ENCODE data around the gene RHOXF1.

DNA sequence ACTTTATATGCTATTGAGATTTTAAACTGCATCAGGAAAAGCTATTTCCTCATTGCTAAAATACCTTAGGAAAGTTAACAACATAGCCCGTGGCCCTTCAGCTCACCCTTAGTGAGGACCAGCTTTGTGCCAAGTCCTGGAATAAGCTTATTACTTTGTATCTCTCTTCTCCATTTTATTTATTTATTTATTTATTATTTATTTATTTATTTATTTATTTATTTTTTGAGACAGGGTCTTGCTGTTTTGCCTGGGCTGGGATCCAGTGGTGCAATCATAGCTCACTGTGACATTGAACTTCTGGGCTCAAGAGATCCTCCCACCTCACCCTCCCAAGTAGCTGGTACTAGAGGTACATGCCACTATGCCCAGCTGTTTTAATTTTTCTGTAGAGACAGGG lies 6.3 kb downstream of the RHOXF1 start:
- TF ChIP-seq, protein P1, sequence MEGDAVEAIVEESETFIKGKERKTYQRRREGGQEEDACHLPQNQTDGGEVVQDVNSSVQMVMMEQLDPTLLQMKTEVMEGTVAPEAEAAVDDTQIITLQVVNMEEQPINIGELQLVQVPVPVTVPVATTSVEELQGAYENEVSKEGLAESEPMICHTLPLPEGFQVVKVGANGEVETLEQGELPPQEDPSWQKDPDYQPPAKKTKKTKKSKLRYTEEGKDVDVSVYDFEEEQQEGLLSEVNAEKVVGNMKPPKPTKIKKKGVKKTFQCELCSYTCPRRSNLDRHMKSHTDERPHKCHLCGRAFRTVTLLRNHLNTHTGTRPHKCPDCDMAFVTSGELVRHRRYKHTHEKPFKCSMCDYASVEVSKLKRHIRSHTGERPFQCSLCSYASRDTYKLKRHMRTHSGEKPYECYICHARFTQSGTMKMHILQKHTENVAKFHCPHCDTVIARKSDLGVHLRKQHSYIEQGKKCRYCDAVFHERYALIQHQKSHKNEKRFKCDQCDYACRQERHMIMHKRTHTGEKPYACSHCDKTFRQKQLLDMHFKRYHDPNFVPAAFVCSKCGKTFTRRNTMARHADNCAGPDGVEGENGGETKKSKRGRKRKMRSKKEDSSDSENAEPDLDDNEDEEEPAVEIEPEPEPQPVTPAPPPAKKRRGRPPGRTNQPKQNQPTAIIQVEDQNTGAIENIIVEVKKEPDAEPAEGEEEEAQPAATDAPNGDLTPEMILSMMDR (IDR thresholded peaks at IDR 0.05), result no peak
- no peak for TF ChIP-seq EP300 (IDR thresholded peaks at IDR 0.05)
